Kasumi-1 (cell line): Measurements from ENCODE around the gene SYNPR.

Source experiments
- DNase-seq, 2 experiments: peaks; one replicate each; lab custom pipeline; 2025; lab: John Stamatoyannopoulos, UW

Gene SYNPR

GRCh38 chr3:63473641-63474166 lies 195.6 kb downstream of the SYNPR start:
- DNase-seq: no peak

GRCh38 chr3:63474828-63475518 lies 196.9 kb downstream of the SYNPR start:
- DNase-seq: no peak

- DNase-seq: no peak
Measured at GRCh38 chr3:63477494-63478129, 199.5 kb downstream of the SYNPR start.

GRCh38 chr3:63478990-63479660 lies 201.0 kb downstream of the SYNPR start:
- DNase-seq: no peak

- no peak for DNase-seq
Measured at GRCh38 chr3:63479661-63480035, 201.5 kb downstream of the SYNPR start.

- DNase-seq: no peak
Measured at GRCh38 chr3:63481627-63482026, 203.5 kb downstream of the SYNPR start.

GRCh38 chr3:63482341-63482740 lies 204.2 kb downstream of the SYNPR start:
- DNase-seq: no peak

- DNase-seq: no peak
Measured at GRCh38 chr3:63492464-63492863, 214.4 kb downstream of the SYNPR start.

- DNase-seq: no peak
Measured at GRCh38 chr3:63493101-63493500, 215.0 kb downstream of the SYNPR start.

- DNase-seq: no peak
Measured at GRCh38 chr3:63494646-63495045, 216.5 kb downstream of the SYNPR start.

GRCh38 chr3:63497641-63498040 lies 219.5 kb downstream of the SYNPR start:
- DNase-seq: no peak

- DNase-seq: no peak
Measured at GRCh38 chr3:63500196-63500595, 222.1 kb downstream of the SYNPR start.

- no peak for DNase-seq
Measured at GRCh38 chr3:63508305-63508704, 230.2 kb downstream of the SYNPR start.

GRCh38 chr3:63508771-63509170 lies 230.7 kb downstream of the SYNPR start:
- no peak for DNase-seq

- DNase-seq: no peak
Measured at GRCh38 chr3:63513791-63514190, 235.7 kb downstream of the SYNPR start.

GRCh38 chr3:63514678-63515077 lies 236.6 kb downstream of the SYNPR start:
- no peak for DNase-seq

- DNase-seq: no peak
Measured at GRCh38 chr3:63519426-63519825, 241.3 kb downstream of the SYNPR start.

- no peak for DNase-seq
Measured at GRCh38 chr3:63521657-63522056, 243.5 kb downstream of the SYNPR start.

GRCh38 chr3:63523100-63523499 lies 245.0 kb downstream of the SYNPR start:
- DNase-seq: no peak

GRCh38 chr3:63528325-63529000 lies 250.4 kb downstream of the SYNPR start:
- no peak for DNase-seq

GRCh38 chr3:63532521-63532920 lies 254.4 kb downstream of the SYNPR start:
- no peak for DNase-seq

- no peak for DNase-seq
Measured at GRCh38 chr3:63538919-63539318, 260.8 kb downstream of the SYNPR start.

GRCh38 chr3:63555767-63556166 lies 277.7 kb downstream of the SYNPR start:
- no peak for DNase-seq
